Panc1 (cell line): ENCODE data around the gene DOCK11. TPM values are rescaled to one million over a fixed set of nuclear protein-coding genes. Genes with fewer than 3 reads are reported as not detected.

Experiments used
- ATAC-seq: fragments of 200-7000 bp; cut with Tn5 transposase; 2 replicates; pipeline ENCODE4 v1.9.1; 2020; ENCODE audit warnings: mild to moderate bottlenecking, moderate library complexity
- BruUV-seq: library from RNA; stranded (reverse); fragments of 400-500 nt; replicated peaks from 2 replicates; lab custom pipeline; 2021; lab: Mats Ljungman, UMichigan
- CTCF ChIA-PET: fragments of 300-600 bp; sonication (Branson Sonifier 250); formaldehyde crosslinking; loops from one replicate; lab custom pipeline; 2022; ENCODE audit warnings: antibody characterized with exemption; lab: Charles Lee
- POLR2A ChIA-PET: fragments of 300-600 bp; sonication (Branson Sonifier 250); formaldehyde crosslinking; loops from one replicate; lab custom pipeline; 2022; ENCODE audit warnings: antibody characterized with exemption; lab: Charles Lee
- DNase-seq: peaks from one replicate; pipeline ENCODE4 v3.0.0-alpha.2; 2010; ENCODE audit warnings: low read depth, low spot score
- H3K27ac ChIP-seq: 2 replicates; pipeline ENCODE4 v1.5.1; 2011; ENCODE audit warnings: mild to moderate bottlenecking, low read length, inconsistent platforms
- H3K27me3 ChIP-seq: fragments of 200-500 bp; sonication (Bioruptor generic); 2 replicates; pipeline ENCODE4 v1.6.0; 2014; ENCODE audit warnings: low read length, inconsistent platforms; ENCODE audit not compliant: control insufficient read depth, insufficient read depth
- H3K36me3 ChIP-seq: fragments of 200-500 bp; sonication (Bioruptor generic); 2 replicates; pipeline ENCODE4 v1.5.1; 2014; ENCODE audit warnings: inconsistent platforms, mild to moderate bottlenecking, low read length, moderate library complexity; ENCODE audit not compliant: control insufficient read depth, insufficient read depth
- H3K4me1 ChIP-seq: 2 replicates; pipeline ENCODE4 v1.5.1; 2011; ENCODE audit warnings: inconsistent platforms, mild to moderate bottlenecking, low read length, moderate library complexity; ENCODE audit not compliant: control insufficient read depth, insufficient read depth
- H3K4me3 ChIP-seq, 2 experiments: 2 replicates each; pipeline ENCODE4 v1.5.1; 2011 to 2012; ENCODE audit warnings: low read depth in 2 of 2, low read length in 2 of 2, mild to moderate bottlenecking in 2 of 2, inconsistent platforms in 1 of 2, moderate library complexity in 1 of 2
- H3K9me3 ChIP-seq: fragments of 200-500 bp; sonication (Bioruptor generic); 2 replicates; pipeline ENCODE4 v1.5.1; 2014; ENCODE audit warnings: low read depth, mild to moderate bottlenecking, inconsistent platforms, low read length, moderate library complexity; ENCODE audit not compliant: control insufficient read depth, insufficient read depth
- POLR2AphosphoS5 ChIP-seq: IDR thresholded peaks from 2 replicates; pipeline ENCODE4 v1.6.1; 2012; ENCODE audit warnings: mild to moderate bottlenecking, low read depth, low read length, moderate library complexity
- REST ChIP-seq, 2 experiments: IDR thresholded peaks; 2 replicates each; pipeline ENCODE4 v1.6.1; 2011 to 2012; ENCODE audit warnings: low read depth in 2 of 2, control low read depth in 1 of 2, low read length in 1 of 2, mild to moderate bottlenecking in 1 of 2, moderate library complexity in 1 of 2; ENCODE audit not compliant: insufficient read depth in 1 of 2
- SIN3A ChIP-seq: IDR thresholded peaks from 2 replicates; pipeline ENCODE4 v1.6.1; 2012; ENCODE audit warnings: low read depth, mild to moderate bottlenecking, low read length, moderate library complexity, borderline replicate concordance; ENCODE audit not compliant: insufficient read depth
- TCF7L2 ChIP-seq: IDR thresholded peaks from 2 replicates; pipeline ENCODE4 v1.6.1; 2011; ENCODE audit warnings: mild to moderate bottlenecking, low read depth, low read length, inconsistent platforms
- in situ Hi-C: cut with HindIII; loops from 2 replicates; pipeline ENCODE4 v1.10.0; 2016; ENCODE audit warnings: low sequenced_read_pairs, low pct_unique_long_range_greater_than_20kb
- intact Hi-C: fragments of 100-400 bp; cut with micrococcal nuclease; formaldehyde crosslinking; loops from one replicate; pipeline ENCODE4 v1.10.0; 2022; ENCODE audit not compliant: unreplicated experiment
- total RNA-seq: library from RNA; stranded (reverse); gene quantifications from one replicate; pipeline ENCODE4 v1.2.1, GENCODE V29; 2021; ENCODE audit not compliant: unreplicated experiment
- TF ChIP-seq, protein P1 (sequence below): fragments of 450-650 bp; IDR thresholded peaks from 2 replicates; pipeline ENCODE4 v1.5.1; 2017; ENCODE audit warnings: mild to moderate bottlenecking

Gene DOCK11
- total RNA-seq, 1 experiment from 2014 or later: 2.0 TPM

- Histone ChIP-seq H3K36me3 (no peaks in the 10 kb centered on the region), H3K9me3 (no peaks in the 10 kb centered on the region), H3K27me3 (peaks cover 2% of the 10 kb centered on the region), H3K4me1 (no peaks in the 10 kb centered on the region), H3K27ac (no peak overlapping the region), H3K4me3 (no peak overlapping the region)
- ATAC-seq (no peak), DNase-seq (no peak)
- in situ Hi-C loops: no loop called here
- BruUV-seq: no TSS peak
- intact Hi-C loops: no loop called here
- CTCF ChIA-PET: no interaction called here
- POLR2A ChIA-PET: no interaction called here
- TF ChIP-seq TCF7L2: no peak
- TF ChIP-seq SIN3A: no peak
- no peak for TF ChIP-seq REST (IDR thresholded peaks at IDR 0.05; ENCODE audit: insufficient read depth in 1 of 2, low read depth in 2 of 2, low read length in 1 of 2)
- TF ChIP-seq, protein P1, sequence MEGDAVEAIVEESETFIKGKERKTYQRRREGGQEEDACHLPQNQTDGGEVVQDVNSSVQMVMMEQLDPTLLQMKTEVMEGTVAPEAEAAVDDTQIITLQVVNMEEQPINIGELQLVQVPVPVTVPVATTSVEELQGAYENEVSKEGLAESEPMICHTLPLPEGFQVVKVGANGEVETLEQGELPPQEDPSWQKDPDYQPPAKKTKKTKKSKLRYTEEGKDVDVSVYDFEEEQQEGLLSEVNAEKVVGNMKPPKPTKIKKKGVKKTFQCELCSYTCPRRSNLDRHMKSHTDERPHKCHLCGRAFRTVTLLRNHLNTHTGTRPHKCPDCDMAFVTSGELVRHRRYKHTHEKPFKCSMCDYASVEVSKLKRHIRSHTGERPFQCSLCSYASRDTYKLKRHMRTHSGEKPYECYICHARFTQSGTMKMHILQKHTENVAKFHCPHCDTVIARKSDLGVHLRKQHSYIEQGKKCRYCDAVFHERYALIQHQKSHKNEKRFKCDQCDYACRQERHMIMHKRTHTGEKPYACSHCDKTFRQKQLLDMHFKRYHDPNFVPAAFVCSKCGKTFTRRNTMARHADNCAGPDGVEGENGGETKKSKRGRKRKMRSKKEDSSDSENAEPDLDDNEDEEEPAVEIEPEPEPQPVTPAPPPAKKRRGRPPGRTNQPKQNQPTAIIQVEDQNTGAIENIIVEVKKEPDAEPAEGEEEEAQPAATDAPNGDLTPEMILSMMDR: no peak
- no peak for TF ChIP-seq POLR2AphosphoS5
Observed at GRCh38 chrX:118589227-118589626, 93.6 kb downstream of the DOCK11 start.

- intact Hi-C loops: no loop called here
Observed at GRCh38 chrX:118593407-118593806, 97.8 kb downstream of the DOCK11 start.

More at GRCh38 chrX:118593407-118593806, 97.8 kb downstream of the DOCK11 start:
- ChIA-PET CTCF (no interaction called here), POLR2A (no interaction called here)
- Histone ChIP-seq H3K36me3 (no peaks in the 10 kb centered on the region), H3K9me3 (no peaks in the 10 kb centered on the region), H3K27ac (no peak overlapping the region), H3K4me1 (no peaks in the 10 kb centered on the region), H3K4me3 (no peak overlapping the region), H3K27me3 (peaks cover 5% of the 10 kb centered on the region; the same call in 1 of the 2 replicates)
- no peak for ATAC-seq
- BruUV-seq: no TSS peak
- no peak for DNase-seq
- in situ Hi-C loops: no loop called here
- TF ChIP-seq SIN3A: no peak
- TF ChIP-seq POLR2AphosphoS5: no peak
- TF ChIP-seq, protein P1: no peak
- TF ChIP-seq TCF7L2: no peak
- no peak for TF ChIP-seq REST (IDR thresholded peaks at IDR 0.05; ENCODE audit: insufficient read depth in 1 of 2, low read depth in 2 of 2, low read length in 1 of 2)
